ENCODE measurements around the gene GPR31.

Gene GPR31

DNA sequence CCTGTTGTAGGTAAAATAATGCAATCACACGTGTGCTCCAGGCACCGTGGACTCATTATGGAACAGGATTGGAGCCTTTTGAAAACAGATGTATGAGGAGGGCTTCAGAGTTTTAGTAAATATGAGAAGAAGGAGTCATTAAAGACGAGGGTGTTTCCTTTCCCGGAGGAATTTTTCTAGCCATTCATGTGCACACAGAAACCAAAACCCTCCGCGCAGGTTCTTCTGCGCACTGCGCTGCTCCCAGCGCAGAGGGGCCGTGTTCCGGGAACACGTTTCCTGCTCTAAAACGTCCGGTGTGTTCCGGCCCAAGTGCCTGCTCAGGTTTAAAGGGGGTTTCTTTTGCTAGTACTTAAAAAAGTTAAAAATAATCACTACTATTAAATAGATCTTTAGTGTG lies 11.6 kb downstream of the GPR31 start:
- no peaks in the 10 kb centered on the region for H3F3A ChIP-seq (ENCODE audit: insufficient read depth, low read length)
- H3K27me3 ChIP-seq (ENCODE audit: insufficient read depth, low read length), result peaks cover 8% of the 10 kb centered on the region; the same call in 1 of the 2 replicates
- H3K9me3 ChIP-seq (ENCODE audit: low read length), result peaks cover 7% of the 10 kb centered on the region; the same call in 1 of the 2 replicates
- H3K9me2 ChIP-seq (ENCODE audit: low read depth, low read length), result no peaks in the 10 kb centered on the region
- peaks cover 34% of the 10 kb centered on the region for H3K4me1 ChIP-seq (ENCODE audit: insufficient read depth, low read length, severe bottlenecking)
- no peak overlapping the region for H3K9ac ChIP-seq (ENCODE audit: low read length)
- H3K36me3 ChIP-seq (ENCODE audit: insufficient read depth, low read length), result peaks cover 5% of the 10 kb centered on the region; the same call in 1 of the 2 replicates
- H3K79me2 ChIP-seq (ENCODE audit: insufficient read depth, low read length), result no peaks in the 10 kb centered on the region
- TF ChIP-seq, protein P1, sequence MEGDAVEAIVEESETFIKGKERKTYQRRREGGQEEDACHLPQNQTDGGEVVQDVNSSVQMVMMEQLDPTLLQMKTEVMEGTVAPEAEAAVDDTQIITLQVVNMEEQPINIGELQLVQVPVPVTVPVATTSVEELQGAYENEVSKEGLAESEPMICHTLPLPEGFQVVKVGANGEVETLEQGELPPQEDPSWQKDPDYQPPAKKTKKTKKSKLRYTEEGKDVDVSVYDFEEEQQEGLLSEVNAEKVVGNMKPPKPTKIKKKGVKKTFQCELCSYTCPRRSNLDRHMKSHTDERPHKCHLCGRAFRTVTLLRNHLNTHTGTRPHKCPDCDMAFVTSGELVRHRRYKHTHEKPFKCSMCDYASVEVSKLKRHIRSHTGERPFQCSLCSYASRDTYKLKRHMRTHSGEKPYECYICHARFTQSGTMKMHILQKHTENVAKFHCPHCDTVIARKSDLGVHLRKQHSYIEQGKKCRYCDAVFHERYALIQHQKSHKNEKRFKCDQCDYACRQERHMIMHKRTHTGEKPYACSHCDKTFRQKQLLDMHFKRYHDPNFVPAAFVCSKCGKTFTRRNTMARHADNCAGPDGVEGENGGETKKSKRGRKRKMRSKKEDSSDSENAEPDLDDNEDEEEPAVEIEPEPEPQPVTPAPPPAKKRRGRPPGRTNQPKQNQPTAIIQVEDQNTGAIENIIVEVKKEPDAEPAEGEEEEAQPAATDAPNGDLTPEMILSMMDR (IDR thresholded peaks at IDR 0.05; ENCODE audit: low read length), result no peak
- no peak for TF ChIP-seq EZH2 (IDR thresholded peaks at IDR 0.05; ENCODE audit: borderline replicate concordance, low read length)
- H4K20me1 ChIP-seq (ENCODE audit: insufficient read depth, low read length), result no peaks in the 10 kb centered on the region
- H3K4me3 ChIP-seq (ENCODE audit: low read depth, low read length, poor library complexity, severe bottlenecking), result no peak overlapping the region
- H3K4me2 ChIP-seq (ENCODE audit: low read length), result no peak overlapping the region
- no peak overlapping the region for H2AFZ ChIP-seq (ENCODE audit: low read length)
- H3K27ac ChIP-seq (ENCODE audit: low read depth, low read length, poor library complexity, severe bottlenecking), result no peak overlapping the region

DNA sequence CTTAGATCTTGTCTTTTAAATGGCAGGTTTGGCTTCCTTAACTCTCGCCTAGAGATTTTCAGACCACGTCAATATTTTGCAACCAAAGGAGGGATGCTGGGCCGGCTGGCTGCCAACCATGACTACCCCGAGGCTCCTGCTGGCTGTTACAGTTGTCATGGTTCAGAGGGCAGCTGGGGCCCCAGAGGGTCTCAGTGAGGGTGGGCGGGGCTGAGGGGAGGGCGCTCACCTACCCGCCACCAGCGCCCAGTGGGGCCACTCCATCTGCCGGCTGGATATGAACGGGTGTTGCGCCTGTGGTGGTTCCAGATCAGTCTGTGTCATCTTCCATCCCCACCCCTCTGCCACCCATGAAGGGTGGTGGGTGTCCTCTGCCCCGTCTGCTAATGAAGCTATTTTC lies 12.3 kb downstream of the GPR31 start:
- no peaks in the 10 kb centered on the region for H4K20me1 ChIP-seq (ENCODE audit: insufficient read depth, low read length)
- H3K4me2 ChIP-seq (ENCODE audit: low read length), result no peak overlapping the region
- H3K4me1 ChIP-seq (ENCODE audit: insufficient read depth, low read length, severe bottlenecking), result peaks cover 30% of the 10 kb centered on the region
- H3F3A ChIP-seq (ENCODE audit: insufficient read depth, low read length), result no peaks in the 10 kb centered on the region
- peaks cover 8% of the 10 kb centered on the region; the same call in 1 of the 2 replicates for H3K27me3 ChIP-seq (ENCODE audit: insufficient read depth, low read length)
- H3K4me3 ChIP-seq (ENCODE audit: low read depth, low read length, poor library complexity, severe bottlenecking), result no peak overlapping the region
- H3K27ac ChIP-seq (ENCODE audit: low read depth, low read length, poor library complexity, severe bottlenecking), result no peak overlapping the region
- no peak for TF ChIP-seq EZH2 (IDR thresholded peaks at IDR 0.05; ENCODE audit: borderline replicate concordance, low read length)
- no peaks in the 10 kb centered on the region for H3K9me2 ChIP-seq (ENCODE audit: low read depth, low read length)
- H3K36me3 ChIP-seq (ENCODE audit: insufficient read depth, low read length), result peaks cover 5% of the 10 kb centered on the region; the same call in 1 of the 2 replicates
- H3K9ac ChIP-seq (ENCODE audit: low read length), result no peak overlapping the region
- no peaks in the 10 kb centered on the region for H3K79me2 ChIP-seq (ENCODE audit: insufficient read depth, low read length)
- no peak overlapping the region for H2AFZ ChIP-seq (ENCODE audit: low read length)
- peaks cover 7% of the 10 kb centered on the region; the same call in 1 of the 2 replicates for H3K9me3 ChIP-seq (ENCODE audit: low read length)

DNA sequence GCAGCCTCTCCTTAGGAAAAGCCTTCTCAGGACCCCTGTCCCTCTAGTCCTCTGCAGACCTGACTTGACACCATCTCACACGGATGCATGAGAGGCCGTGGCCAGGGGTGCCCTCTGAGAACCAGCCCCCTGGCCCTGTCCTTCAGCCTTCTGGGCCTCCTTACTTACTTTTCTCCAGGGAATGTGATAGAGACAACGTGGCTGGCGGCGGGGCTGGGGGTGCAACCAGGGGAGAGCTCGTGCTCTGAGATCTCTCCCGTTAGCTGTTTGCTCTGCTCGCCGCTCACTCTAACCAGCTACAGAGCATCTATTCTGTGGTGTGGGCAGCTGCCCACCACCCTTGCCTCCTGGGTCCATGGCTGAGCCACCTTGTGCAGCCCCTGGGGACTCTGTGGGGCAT lies 14.7 kb downstream of the GPR31 start:
- Histone ChIP-seq H3K4me1 (ENCODE audit: insufficient read depth, low read length, severe bottlenecking) (peaks cover 12% of the 10 kb centered on the region), H3K4me2 (ENCODE audit: low read length) (no peak overlapping the region), H3K27me3 (ENCODE audit: insufficient read depth, low read length) (peaks cover 8% of the 10 kb centered on the region; the same call in 1 of the 2 replicates), H3K27ac (ENCODE audit: low read depth, low read length, poor library complexity, severe bottlenecking) (no peak overlapping the region), H3K36me3 (ENCODE audit: insufficient read depth, low read length) (peaks cover 5% of the 10 kb centered on the region; the same call in 1 of the 2 replicates), H3K4me3 (ENCODE audit: low read depth, low read length, poor library complexity, severe bottlenecking) (no peak overlapping the region), H2AFZ (ENCODE audit: low read length) (no peak overlapping the region), H3K9me2 (ENCODE audit: low read depth, low read length) (no peaks in the 10 kb centered on the region), H4K20me1 (ENCODE audit: insufficient read depth, low read length) (no peaks in the 10 kb centered on the region), H3K9ac (ENCODE audit: low read length) (no peak overlapping the region), H3K79me2 (ENCODE audit: insufficient read depth, low read length) (no peaks in the 10 kb centered on the region), H3K9me3 (ENCODE audit: low read length) (peaks cover 7% of the 10 kb centered on the region; the same call in 1 of the 2 replicates), H3F3A (ENCODE audit: insufficient read depth, low read length) (no peaks in the 10 kb centered on the region)
- TF ChIP-seq EZH2 (IDR thresholded peaks at IDR 0.05; ENCODE audit: borderline replicate concordance, low read length), result no peak
- TF ChIP-seq, protein P1 (IDR thresholded peaks at IDR 0.05; ENCODE audit: low read length), result no peak

DNA sequence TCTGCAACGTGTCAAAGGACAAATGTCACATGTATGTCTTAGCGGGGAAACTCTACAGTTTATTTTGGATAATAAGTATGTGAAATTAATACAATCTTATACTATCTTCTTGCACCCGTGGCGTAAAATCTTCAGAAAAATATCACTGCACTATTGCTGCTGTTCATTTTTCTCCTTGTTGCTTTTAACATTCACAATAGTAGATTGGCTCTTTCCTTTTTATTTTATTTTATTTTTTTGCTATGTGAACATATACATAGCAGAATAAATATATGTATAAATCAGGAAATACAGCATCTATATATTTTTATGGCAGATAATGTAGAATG lies 15.4 kb downstream of the GPR31 start:
- Histone ChIP-seq H3K27ac (ENCODE audit: low read depth, low read length, poor library complexity, severe bottlenecking) (no peak overlapping the region), H3K27me3 (ENCODE audit: insufficient read depth, low read length) (peaks cover 8% of the 10 kb centered on the region; the same call in 1 of the 2 replicates), H4K20me1 (ENCODE audit: insufficient read depth, low read length) (no peaks in the 10 kb centered on the region), H3K79me2 (ENCODE audit: insufficient read depth, low read length) (no peaks in the 10 kb centered on the region), H2AFZ (ENCODE audit: low read length) (no peak overlapping the region), H3K9me3 (ENCODE audit: low read length) (peaks cover 7% of the 10 kb centered on the region; the same call in 1 of the 2 replicates), H3F3A (ENCODE audit: insufficient read depth, low read length) (no peaks in the 10 kb centered on the region), H3K4me1 (ENCODE audit: insufficient read depth, low read length, severe bottlenecking) (peaks cover 9% of the 10 kb centered on the region), H3K4me3 (ENCODE audit: low read depth, low read length, poor library complexity, severe bottlenecking) (no peak overlapping the region), H3K9me2 (ENCODE audit: low read depth, low read length) (no peaks in the 10 kb centered on the region), H3K4me2 (ENCODE audit: low read length) (no peak overlapping the region), H3K9ac (ENCODE audit: low read length) (no peak overlapping the region), H3K36me3 (ENCODE audit: insufficient read depth, low read length) (peaks cover 5% of the 10 kb centered on the region; the same call in 1 of the 2 replicates)
- TF ChIP-seq, protein P1 (IDR thresholded peaks at IDR 0.05; ENCODE audit: low read length), result no peak
- TF ChIP-seq EZH2 (IDR thresholded peaks at IDR 0.05; ENCODE audit: borderline replicate concordance, low read length), result no peak

Data from OCI-LY1 (cell line).